Measurements from ENCODE around the gene CD1D. TPM values are rescaled to one million over a fixed set of nuclear protein-coding genes. Genes with fewer than 3 reads are reported as not detected.

CD1D gene
- polyA plus RNA-seq, 1 donor from 2014 or later: 0.19 TPM

- no peaks in the 10 kb centered on the region for H4K20me1 ChIP-seq (ENCODE audit: insufficient read depth)
- H3K27ac ChIP-seq (ENCODE audit: low read length): no peak overlapping the region
- no peak overlapping the region for H3K4me3 ChIP-seq (ENCODE audit: low read length)
- no peaks in the 10 kb centered on the region for H3K9me3 ChIP-seq (ENCODE audit: low read length)
- H3K4me2 ChIP-seq (ENCODE audit: low read length): no peak overlapping the region
- no peaks in the 10 kb centered on the region for H3K79me2 ChIP-seq (replicated peaks; ENCODE audit: insufficient read depth, low read length)
- no peak for TF ChIP-seq CTCF (IDR thresholded peaks at IDR 0.05; ENCODE audit: poor library complexity, severe bottlenecking)
- TF ChIP-seq POLR2AphosphoS5 (IDR thresholded peaks at IDR 0.05): no peak
- TF ChIP-seq RAD21 (conservative IDR thresholded peaks at IDR 0.05): no peak
- TF ChIP-seq SMC3 (conservative IDR thresholded peaks at IDR 0.05; ENCODE audit: poor library complexity): no peak
- no peak for TF ChIP-seq MXI1 (conservative IDR thresholded peaks at IDR 0.05; ENCODE audit: poor library complexity, severe bottlenecking)
- TF ChIP-seq EZH2 (IDR thresholded peaks at IDR 0.05; ENCODE audit: borderline replicate concordance, insufficient read depth, low read length, poor library complexity, severe bottlenecking): no peak
- no peak for TF ChIP-seq TAF1 (IDR thresholded peaks at IDR 0.05; ENCODE audit: low read depth)
- no peak for TF ChIP-seq REST (IDR thresholded peaks at IDR 0.05; ENCODE audit: borderline replicate concordance)
- TF ChIP-seq EP300 (conservative IDR thresholded peaks at IDR 0.05; ENCODE audit: poor library complexity, severe bottlenecking): no peak
- H3K9me2 ChIP-seq (ENCODE audit: insufficient read depth, low read length): no peaks in the 10 kb centered on the region
- no peak overlapping the region for H3K9ac ChIP-seq (ENCODE audit: low read length)
- H3F3A ChIP-seq (ENCODE audit: insufficient read depth, low read length, poor library complexity, severe bottlenecking): no peaks in the 10 kb centered on the region
- H3K27me3 ChIP-seq (ENCODE audit: insufficient read depth, low read depth, low read length): no peaks in the 10 kb centered on the region
- H2AFZ ChIP-seq (ENCODE audit: low read depth, low read length): no peak overlapping the region
- no peaks in the 10 kb centered on the region for H3K36me3 ChIP-seq (ENCODE audit: insufficient read depth, low read length)
Measured at GRCh38 chr1:158140764-158141192, 39.9 kb upstream of the CD1D start.

- Histone ChIP-seq H3K9me2 (ENCODE audit: insufficient read depth, low read length) (no peaks in the 10 kb centered on the region), H3K79me2 (replicated peaks; ENCODE audit: insufficient read depth, low read length) (no peaks in the 10 kb centered on the region), H3K9ac (ENCODE audit: low read length) (no peak overlapping the region), H4K20me1 (ENCODE audit: insufficient read depth) (no peaks in the 10 kb centered on the region), H3K36me3 (ENCODE audit: insufficient read depth, low read length) (no peaks in the 10 kb centered on the region), H3K4me2 (ENCODE audit: low read length) (no peak overlapping the region), H3K9me3 (ENCODE audit: low read length) (no peaks in the 10 kb centered on the region), H3K27ac (ENCODE audit: low read length) (no peak overlapping the region), H3F3A (ENCODE audit: insufficient read depth, low read length, poor library complexity, severe bottlenecking) (no peaks in the 10 kb centered on the region), H2AFZ (ENCODE audit: low read depth, low read length) (no peak overlapping the region), H3K4me3 (ENCODE audit: low read length) (no peak overlapping the region), H3K27me3 (ENCODE audit: insufficient read depth, low read depth, low read length) (no peaks in the 10 kb centered on the region)
- TF ChIP-seq MXI1 (conservative IDR thresholded peaks at IDR 0.05; ENCODE audit: poor library complexity, severe bottlenecking): no peak
- TF ChIP-seq POLR2AphosphoS5 (IDR thresholded peaks at IDR 0.05): no peak
- no peak for TF ChIP-seq REST (IDR thresholded peaks at IDR 0.05; ENCODE audit: borderline replicate concordance)
Measured at GRCh38 chr1:158145173-158145719, 35.4 kb upstream of the CD1D start.
